ENCODE results near the gene DNMT3A. TPM values are rescaled to one million over a fixed set of nuclear protein-coding genes. Genes with fewer than 3 reads are reported as not detected.

The DNMT3A gene
- total and polyA plus RNA-seq, 2 donors (not counting 1 experiment from before 2014, with no cell fraction given): 8.9 to 24.5 TPM

GRCh38 chr2:25369876-25370275 is 28.2 kb upstream of the DNMT3A start:
- POLR2A ChIA-PET: no interaction called here

GRCh38 chr2:25369439-25369838 is 27.7 kb upstream of the DNMT3A start:
- H3K27me3 ChIP-seq (replicated peaks in 1 of 4; ENCODE audit: control extremely low read depth in 1 of 4, control insufficient read depth in 3 of 4, insufficient read depth in 4 of 4, low read length in 3 of 4): no peaks in the 10 kb centered on the region
- WGBS (ENCODE audit: insufficient coverage): 70% methylated on average over 3 of the region's 4 CpGs
- intact Hi-C loops (cut with micrococcal nuclease): loop anchor here (10.0 kb wide), 1 partner anchor 205 kb away; the partner anchor contains the start of gene POMC
- H3K27ac Mint-ChIP-seq: no peak overlapping the region
- no peaks in the 10 kb centered on the region for H3K4me1 ChIP-seq (ENCODE audit: control insufficient read depth in 2 of 2, insufficient read depth in 2 of 2, low read length in 2 of 2)
- H3K4me3 ChIP-seq (ENCODE audit: control extremely low read depth in 1 of 5, extremely low read depth in 1 of 5, insufficient read depth in 1 of 5, low read depth in 2 of 5, low read length in 4 of 5): no peak overlapping the region
- no peak for ATAC-seq (ENCODE audit: low read depth)
- peaks cover 8% of the 10 kb centered on the region for H3K4me1 Mint-ChIP-seq
- no peak overlapping the region for H3K27ac ChIP-seq (ENCODE audit: low read length in 2 of 2)
- DNase-seq: no peak
- no peaks in the 10 kb centered on the region for H3K9me3 Mint-ChIP-seq (ENCODE audit: insufficient read depth)
- no peaks in the 10 kb centered on the region for H3K36me3 ChIP-seq (replicated peaks in 1 of 2; ENCODE audit: control extremely low read depth in 1 of 2, control insufficient read depth in 1 of 2, extremely low read depth in 1 of 2, insufficient read depth in 2 of 2, low read length in 1 of 2)
- no peak overlapping the region for H3K9ac ChIP-seq (ENCODE audit: low read length)
- CTCF ChIA-PET: no interaction called here
- H3K27me3 Mint-ChIP-seq: no peaks in the 10 kb centered on the region
- POLR2A ChIA-PET: no interaction called here
- no peaks in the 10 kb centered on the region for H3K9me3 ChIP-seq (ENCODE audit: control extremely low read depth in 1 of 3, control insufficient read depth in 2 of 3, insufficient read depth in 1 of 3, low read length in 2 of 3)
- H3K4me2 ChIP-seq (replicated peaks; ENCODE audit: low read depth, low read length, poor library complexity, severe bottlenecking): no peak overlapping the region
- no peaks in the 10 kb centered on the region for H3K79me2 ChIP-seq (ENCODE audit: control insufficient read depth, insufficient read depth, low read length)
- no peak for TF ChIP-seq CTCF (IDR thresholded peaks at IDR 0.05)
- TF ChIP-seq EZH2 (IDR thresholded peaks at IDR 0.05; ENCODE audit: borderline replicate concordance, insufficient read depth, low read depth, low read length, poor library complexity, severe bottlenecking): no peak
- H2AFZ ChIP-seq (ENCODE audit: insufficient read depth, low read depth, low read length, poor library complexity, severe bottlenecking): no peak overlapping the region
- no peak overlapping the region for H3K4me3 Mint-ChIP-seq
- H4K20me1 ChIP-seq (ENCODE audit: control insufficient read depth, insufficient read depth, low read length, poor library complexity, severe bottlenecking): no peaks in the 10 kb centered on the region

More at GRCh38 chr2:25369876-25370275, 28.2 kb upstream of the DNMT3A start:
- Mint-ChIP-seq H3K9me3 (ENCODE audit: insufficient read depth) (no peaks in the 10 kb centered on the region), H3K4me1 (peaks cover 4% of the 10 kb centered on the region), H3K4me3 (no peak overlapping the region), H3K27ac (no peak overlapping the region), H3K27me3 (no peaks in the 10 kb centered on the region)
- TF ChIP-seq CTCF (IDR thresholded peaks at IDR 0.05): no peak
- no peak for TF ChIP-seq EZH2 (IDR thresholded peaks at IDR 0.05; ENCODE audit: borderline replicate concordance, insufficient read depth, low read depth, low read length, poor library complexity, severe bottlenecking)
- H3K79me2 ChIP-seq (ENCODE audit: control insufficient read depth, insufficient read depth, low read length): no peaks in the 10 kb centered on the region
- DNase-seq (no peak), ATAC-seq (ENCODE audit: low read depth) (no peak)
- no peak overlapping the region for H3K4me3 ChIP-seq (ENCODE audit: control extremely low read depth in 1 of 5, extremely low read depth in 1 of 5, insufficient read depth in 1 of 5, low read depth in 2 of 5, low read length in 4 of 5)
- no peak overlapping the region for H3K27ac ChIP-seq (ENCODE audit: low read length in 2 of 2)
- no peak overlapping the region for H2AFZ ChIP-seq (ENCODE audit: insufficient read depth, low read depth, low read length, poor library complexity, severe bottlenecking)
- no peaks in the 10 kb centered on the region for H4K20me1 ChIP-seq (ENCODE audit: control insufficient read depth, insufficient read depth, low read length, poor library complexity, severe bottlenecking)
- H3K27me3 ChIP-seq (replicated peaks in 1 of 4; ENCODE audit: control extremely low read depth in 1 of 4, control insufficient read depth in 3 of 4, insufficient read depth in 4 of 4, low read length in 3 of 4): no peaks in the 10 kb centered on the region
- H3K9ac ChIP-seq (ENCODE audit: low read length): no peak overlapping the region
- no peaks in the 10 kb centered on the region for H3K36me3 ChIP-seq (replicated peaks in 1 of 2; ENCODE audit: control extremely low read depth in 1 of 2, control insufficient read depth in 1 of 2, extremely low read depth in 1 of 2, insufficient read depth in 2 of 2, low read length in 1 of 2)
- H3K4me2 ChIP-seq (replicated peaks; ENCODE audit: low read depth, low read length, poor library complexity, severe bottlenecking): no peak overlapping the region
- intact Hi-C loops (cut with micrococcal nuclease): loop anchor here (10.0 kb wide), 1 partner anchor 205 kb away; the partner anchor contains the start of gene POMC
- no peaks in the 10 kb centered on the region for H3K9me3 ChIP-seq (ENCODE audit: control extremely low read depth in 1 of 3, control insufficient read depth in 2 of 3, insufficient read depth in 1 of 3, low read length in 2 of 3)
- no peaks in the 10 kb centered on the region for H3K4me1 ChIP-seq (ENCODE audit: control insufficient read depth in 2 of 2, insufficient read depth in 2 of 2, low read length in 2 of 2)
- CTCF ChIA-PET: no interaction called here
- 100% methylated on average over 2 of the region's 5 CpGs for WGBS (ENCODE audit: insufficient coverage)

Measured in B cell (primary cell).